ENCODE data around the gene PHYHD1. TPM values are rescaled to one million over a fixed set of nuclear protein-coding genes. Genes with fewer than 3 reads are reported as not detected.

The PHYHD1 gene
- polyA plus RNA-seq, 1 of the 3 experiments (the other 2 are of a cell fraction) = not detected

GRCh38 chr9:128893354-128893753 lies 27.4 kb upstream of the PHYHD1 start (continued):
- TF ChIP-seq USF1 (IDR thresholded peaks at IDR 0.05; ENCODE audit: borderline replicate concordance, low read depth) (no peak), TEAD4 (IDR thresholded peaks at IDR 0.05; ENCODE audit: borderline replicate concordance, insufficient read depth) (no peak), RAD21 (IDR thresholded peaks at IDR 0.05; ENCODE audit: low read length) (no peak)

- CTCF ChIA-PET = interaction anchor here (1.2 kb wide), 1 partner anchor 34 kb away, joined by 3 read pairs; no protein-coding TSS in a partner anchor
- Histone ChIP-seq H3K9ac (no peak overlapping the region), H3F3A (replicated peaks; ENCODE audit: insufficient read depth) (peaks cover 6% of the 10 kb centered on the region), H2AFZ (ENCODE audit: low read depth) (no peak overlapping the region), H3K4me2 (no peak overlapping the region), H3K9me2 (no peaks in the 10 kb centered on the region), H3K9me3 (no peaks in the 10 kb centered on the region), H3K27ac (ENCODE audit: low read depth in 2 of 2, low read length in 1 of 2) (no peak overlapping the region), H3K36me3 (replicated peaks in 1 of 2; ENCODE audit: control insufficient read depth in 1 of 2, insufficient read depth in 2 of 2, low read length in 1 of 2) (peaks cover 4 to 35% of the 10 kb centered on the region in 2 experiments), H3K4me1 (ENCODE audit: control insufficient read depth in 1 of 2, insufficient read depth in 2 of 2, low read depth in 1 of 2, low read length in 1 of 2) (peaks cover 2 to 15% of the 10 kb centered on the region in 2 experiments; a peak in 3 of 4 replicates), H3K4me3 (ENCODE audit: low read depth in 2 of 2, low read length in 1 of 2) (no peak overlapping the region), H4K20me1 (ENCODE audit: insufficient read depth) (no peaks in the 10 kb centered on the region), H3K27me3 (ENCODE audit: insufficient read depth) (no peaks in the 10 kb centered on the region), H3K79me2 (ENCODE audit: insufficient read depth) (peaks cover 93% of the 10 kb centered on the region)
- POLR2A ChIA-PET = no interaction called here
- TF ChIP-seq IRF3 (IDR thresholded peaks at IDR 0.05; ENCODE audit: low read depth, low read length) = no peak
- no peak for TF ChIP-seq YY1 (IDR thresholded peaks at IDR 0.05; ENCODE audit: low read depth)
- TF ChIP-seq PBX3 (IDR thresholded peaks at IDR 0.05) = no peak
- no peak for TF ChIP-seq MAX (IDR thresholded peaks at IDR 0.05; ENCODE audit: low read depth)
- no peak for TF ChIP-seq TEAD4 (IDR thresholded peaks at IDR 0.05; ENCODE audit: borderline replicate concordance, insufficient read depth)
- no peak for TF ChIP-seq CHD2 (IDR thresholded peaks at IDR 0.05; ENCODE audit: low read length, partially characterized antibody)
- TF ChIP-seq GATA2 (CRISPR knock-in tag; IDR thresholded peaks at IDR 0.05) = no peak
- TF ChIP-seq JUND (IDR thresholded peaks at IDR 0.05) = no peak
- no peak for TF ChIP-seq USF1 (IDR thresholded peaks at IDR 0.05; ENCODE audit: borderline replicate concordance, low read depth)
- no peak for TF ChIP-seq SIN3A (IDR thresholded peaks at IDR 0.05; ENCODE audit: borderline replicate concordance, low read depth, low read length)
- TF ChIP-seq EZH2phosphoT487 (IDR thresholded peaks at IDR 0.05; ENCODE audit: borderline replicate concordance, low read depth) = no peak
- 89% methylated on average over 2 of the region's 2 CpGs for WGBS (ENCODE audit: low lambda C conversion rate)
- no peak for DNase-seq
Measured at GRCh38 chr9:128894764-128895163, 26.0 kb upstream of the PHYHD1 start.

All from SK-N-SH (cell line).